Sigmoid colon (tissue), 7 donors: ENCODE measurements around the gene CLMN. TPM values are rescaled to one million over a fixed set of nuclear protein-coding genes. Genes with fewer than 3 reads are reported as not detected.

Experiments
- DNase-seq: peaks from one replicate; pipeline ENCODE4 v3.0.0-alpha.2; 2019
- H3K27ac ChIP-seq, 4 donors: fragments of 200-600 bp; sonication (generic); one replicate each; pipeline ENCODE4 v1.5.1; 2016 to 2019; ENCODE audit warnings: mild to moderate bottlenecking in 1 of 4
- H3K27me3 ChIP-seq, 3 donors: fragments of 200-600 bp; sonication (generic); one replicate each; pipeline ENCODE4 v1.5.1; 2019; ENCODE audit warnings: mild to moderate bottlenecking in 1 of 3
- H3K36me3 ChIP-seq, 4 donors: fragments of 200-600 bp; sonication (generic); one replicate each; pipeline ENCODE4 v1.5.1; 2016 to 2019
- H3K4me1 ChIP-seq, 4 donors: fragments of 200-600 bp; sonication (generic); one replicate each; pipeline ENCODE4 v1.5.1; 2017 to 2019
- H3K4me3 ChIP-seq, 4 donors: fragments of 200-600 bp; sonication (generic); one replicate each; pipeline ENCODE4 v1.5.1; 2017 to 2019; ENCODE audit warnings: mild to moderate bottlenecking in 2 of 4, moderate library complexity in 1 of 4
- H3K9me3 ChIP-seq, 4 donors: fragments of 200-600 bp in 3 of 4; sonication (generic) in 3 of 4; one replicate each; pipeline versions ENCODE4 v1.5.1 to v1.6.1; 2013 to 2019
- CTCF ChIP-seq, 4 experiments: fragments of 450-650 bp in 3 of 4; fragments of 200-600 bp in 1 of 4; IDR thresholded peaks; one replicate each; pipeline ENCODE4 v1.5.1; 2016 to 2019; ENCODE audit warnings: antibody characterized with exemption in 4 of 4, mild to moderate bottlenecking in 3 of 4, moderate library complexity in 2 of 4
- EP300 ChIP-seq, 4 donors: sonication (generic); formaldehyde crosslinking; IDR thresholded peaks; one replicate each; pipeline ENCODE4 v1.6.1; 2017; ENCODE audit warnings: antibody characterized with exemption in 4 of 4
- POLR2A ChIP-seq, 2 donors: fragments of 450-650 bp; IDR thresholded peaks; one replicate each; pipeline ENCODE4 v1.6.1; 2016; ENCODE audit warnings: antibody characterized with exemption in 2 of 2, mild to moderate bottlenecking in 2 of 2, moderate library complexity in 2 of 2
- POLR2AphosphoS5 ChIP-seq, 4 donors: sonication (generic); formaldehyde crosslinking; IDR thresholded peaks; one replicate each; pipeline ENCODE4 v1.6.1; 2017; ENCODE audit warnings: antibody characterized with exemption in 4 of 4
- WGBS, 2 donors: extraction: QIAGEN DNeasy Blood & Tissue Kit; methylation state at CpG; one replicate each; pipeline ENCODE4 v1.1.7; 2013; 5-methylcytosine and 5-hydroxymethylcytosine counted together
- intact Hi-C: fragments of 100-400 bp; cut with DNase I; formaldehyde crosslinking; loops from one replicate; pipeline ENCODE4 v1.15.1; 2023
- polyA plus RNA-seq, 3 donors: library from polyadenylated mRNA; stranded (reverse); fragments of 200-250 nt; gene quantifications; one replicate each; pipeline ENCODE4 v1.2.3, GENCODE V29; 2013
- total RNA-seq, 4 donors: library from RNA; depleted of rRNA; stranded (reverse); fragments of >200 nt; gene quantifications; one replicate each; pipeline ENCODE4 v1.1.0, GENCODE V29; 2016
- donor health status: healthy with polysubstance abuse.
- donor health status: Bipolar disorder and iron deficiency.
- donor health status: healthy.

CLMN gene
- total and polyA plus RNA-seq, 7 donors = 3.5 to 40.2 (median 9.1) TPM

GRCh38 chr14:95327558-95328374, 8.1 kb upstream of the CLMN start:
- no peaks in the 10 kb centered on the region for H3K27me3 ChIP-seq
- DNase-seq = no peak
- no peaks in the 10 kb centered on the region for H3K36me3 ChIP-seq
- no peaks in the 10 kb centered on the region for H3K4me1 ChIP-seq
- H3K9me3 ChIP-seq = no peaks in the 10 kb centered on the region
- H3K27ac ChIP-seq = no peak overlapping the region
- intact Hi-C loops = no loop called here
- no peak for TF ChIP-seq CTCF (IDR thresholded peaks at IDR 0.05)
- WGBS, 2 donors = 75 to 91% methylated on average over 13 of the region's 13 CpGs
- no peak overlapping the region for H3K4me3 ChIP-seq

GRCh38 chr14:95326987-95327386, 7.3 kb upstream of the CLMN start:
- Histone ChIP-seq H3K27ac (no peak overlapping the region), H3K9me3 (no peaks in the 10 kb centered on the region), H3K4me1 (no peaks in the 10 kb centered on the region), H3K27me3 (no peaks in the 10 kb centered on the region), H3K4me3 (no peak overlapping the region), H3K36me3 (no peaks in the 10 kb centered on the region)
- no peak for DNase-seq
- WGBS, 2 donors = 84 to 85% methylated on average over 3 of the region's 3 CpGs
- no peak for TF ChIP-seq POLR2A (IDR thresholded peaks at IDR 0.05)
- TF ChIP-seq EP300 (IDR thresholded peaks at IDR 0.05) = no peak
- no peak for TF ChIP-seq CTCF (IDR thresholded peaks at IDR 0.05)
- no peak for TF ChIP-seq POLR2AphosphoS5 (IDR thresholded peaks at IDR 0.05)
- intact Hi-C loops = no loop called here

- WGBS, 2 donors = 82 to 88% methylated on average over 7 of the region's 7 CpGs
- H3K9me3 ChIP-seq = no peaks in the 10 kb centered on the region
- peaks cover 0 to 14% (median 9%) of the 10 kb centered on the region in 4 donors for H3K4me1 ChIP-seq
- intact Hi-C loops = loop anchor here (5.0 kb wide), 1 partner anchor 167 kb away; the partner anchor contains the start of gene DICER1
- H3K27me3 ChIP-seq = no peaks in the 10 kb centered on the region
- no peak overlapping the region for H3K27ac ChIP-seq
- H3K36me3 ChIP-seq = no peaks in the 10 kb centered on the region
- no peak overlapping the region for H3K4me3 ChIP-seq
- no peak for DNase-seq
- no peak for TF ChIP-seq POLR2A (IDR thresholded peaks at IDR 0.05)
- no peak for TF ChIP-seq CTCF (IDR thresholded peaks at IDR 0.05)
- TF ChIP-seq EP300 (IDR thresholded peaks at IDR 0.05) = no peak
- TF ChIP-seq POLR2AphosphoS5 (IDR thresholded peaks at IDR 0.05) = no peak
Observed at GRCh38 chr14:95323917-95324316, 4.2 kb upstream of the CLMN start.

- Histone ChIP-seq H3K27ac (no peak overlapping the region), H3K4me1 (peaks cover 0 to 20% (median 12%) of the 10 kb centered on the region in 4 donors), H3K27me3 (no peaks in the 10 kb centered on the region), H3K9me3 (no peaks in the 10 kb centered on the region), H3K4me3 (no peak overlapping the region), H3K36me3 (no peaks in the 10 kb centered on the region)
- no peak for DNase-seq
- intact Hi-C loops = loop anchor here (5.0 kb wide), 1 partner anchor 166 kb away; the partner anchor contains the start of gene DICER1
- no peak for TF ChIP-seq CTCF (IDR thresholded peaks at IDR 0.05)
- no peak for TF ChIP-seq EP300 (IDR thresholded peaks at IDR 0.05)
- TF ChIP-seq POLR2AphosphoS5 (IDR thresholded peaks at IDR 0.05) = no peak
- no peak for TF ChIP-seq POLR2A (IDR thresholded peaks at IDR 0.05)
- 92% methylated on average over 6 of the region's 6 CpGs for WGBS, 2 donors
Observed at GRCh38 chr14:95323361-95323760, 3.7 kb upstream of the CLMN start.
